Effector memory CD4-positive, alpha-beta T cell (primary cell): ENCODE measurements around the gene RHOU.

Experiments
- DNase-seq, 3 donors: peaks; one replicate each; pipeline ENCODE4 v3.0.0-alpha.2; 2020
- H3K27ac ChIP-seq: 2 replicates; pipeline ENCODE4 v1.7.0; 2013; ENCODE audit warnings: mild to moderate bottlenecking, low read length, moderate library complexity; ENCODE audit not compliant: insufficient read depth, poor library complexity, severe bottlenecking
- H3K27me3 ChIP-seq: replicated peaks from 2 replicates; pipeline ENCODE4 v1.7.0; 2013; ENCODE audit warnings: mild to moderate bottlenecking, low read length; ENCODE audit not compliant: insufficient read depth, control insufficient read depth, poor library complexity, severe bottlenecking
- H3K36me3 ChIP-seq: 2 replicates; pipeline ENCODE4 v1.7.0; 2013; ENCODE audit warnings: mild to moderate bottlenecking, low read length, moderate library complexity; ENCODE audit not compliant: control insufficient read depth, insufficient read depth
- H3K4me1 ChIP-seq: 2 replicates; pipeline ENCODE4 v1.7.0; 2013; ENCODE audit warnings: low read length, mild to moderate bottlenecking; ENCODE audit not compliant: control insufficient read depth, insufficient read depth, poor library complexity, severe bottlenecking
- H3K4me3 ChIP-seq: 2 replicates; pipeline ENCODE4 v1.7.0; 2013; ENCODE audit warnings: low read length, low read depth, mild to moderate bottlenecking; ENCODE audit not compliant: insufficient read depth, poor library complexity, severe bottlenecking
- H3K9me3 ChIP-seq: 2 replicates; pipeline ENCODE4 v1.7.0; 2013; ENCODE audit warnings: mild to moderate bottlenecking, low read length, moderate library complexity; ENCODE audit not compliant: control insufficient read depth

The RHOU gene

DNA sequence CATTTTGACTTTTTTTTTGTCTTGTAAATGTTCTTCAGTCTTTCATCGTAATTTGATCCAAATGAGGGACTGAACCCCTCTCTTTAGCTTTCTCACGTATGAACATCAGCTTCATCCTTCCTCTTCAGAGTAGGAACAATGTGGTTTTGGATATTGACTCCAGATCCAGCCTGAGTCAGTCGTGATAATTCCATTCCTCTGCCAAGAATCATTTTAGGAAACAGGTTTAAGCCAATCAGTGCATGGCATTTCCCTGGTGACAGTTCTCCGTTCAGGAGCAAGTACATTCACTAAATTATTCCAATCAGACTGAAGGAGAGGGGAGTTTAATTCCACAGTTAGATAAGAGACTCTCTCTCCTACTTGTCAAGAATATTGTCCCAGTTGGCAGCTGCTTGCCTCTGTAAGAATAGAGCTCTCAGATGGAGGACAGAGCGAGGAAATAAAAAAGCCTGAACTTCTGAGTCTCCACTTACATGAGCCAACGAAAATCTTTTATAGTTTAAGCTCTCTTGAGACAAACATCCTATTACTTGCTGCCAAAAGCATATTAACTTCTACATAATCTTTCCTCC is 18.6 kb downstream of the RHOU start:
- peaks cover 5% of the 10 kb centered on the region for H3K27me3 ChIP-seq
- H3K36me3 ChIP-seq = no peaks in the 10 kb centered on the region
- no peaks in the 10 kb centered on the region for H3K4me1 ChIP-seq
- H3K4me3 ChIP-seq = no peak overlapping the region
- DNase-seq = no peak
- H3K9me3 ChIP-seq = no peaks in the 10 kb centered on the region
- no peak overlapping the region for H3K27ac ChIP-seq

GRCh38 chr1:228754646-228755268 is 19.5 kb downstream of the RHOU start:
- no peaks in the 10 kb centered on the region for H3K4me1 ChIP-seq

DNA sequence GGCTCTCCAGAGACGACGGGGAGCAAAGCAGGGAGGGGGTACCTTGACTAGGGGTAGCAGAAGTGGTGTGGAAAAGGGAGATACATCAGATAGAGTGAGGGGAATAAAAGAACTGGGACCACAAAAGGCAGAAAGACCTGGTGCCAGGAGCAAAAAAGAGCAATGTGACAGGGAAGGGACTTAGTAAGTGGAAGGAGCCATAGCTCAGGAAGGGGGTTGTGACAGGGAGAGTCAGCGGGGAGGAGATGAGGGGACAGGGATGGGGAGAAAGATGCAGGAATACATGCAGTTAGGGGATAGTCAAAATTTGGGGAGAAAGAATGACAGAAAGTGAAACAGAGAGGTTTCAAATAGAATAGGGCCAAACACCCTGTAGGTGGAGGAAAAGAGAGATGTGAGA is 20.5 kb downstream of the RHOU start:
- no peaks in the 10 kb centered on the region for H3K36me3 ChIP-seq
- H3K27ac ChIP-seq = no peak overlapping the region
- peaks cover 5% of the 10 kb centered on the region for H3K27me3 ChIP-seq
- DNase-seq = no peak
- H3K4me3 ChIP-seq = no peak overlapping the region
- no peaks in the 10 kb centered on the region for H3K9me3 ChIP-seq
- H3K4me1 ChIP-seq = no peaks in the 10 kb centered on the region

More at GRCh38 chr1:228754646-228755268, 19.5 kb downstream of the RHOU start:
- H3K27ac ChIP-seq = no peak overlapping the region
- H3K27me3 ChIP-seq = peaks cover 5% of the 10 kb centered on the region
- H3K4me3 ChIP-seq = no peak overlapping the region
- DNase-seq = no peak
- no peaks in the 10 kb centered on the region for H3K9me3 ChIP-seq
- no peaks in the 10 kb centered on the region for H3K36me3 ChIP-seq

- Histone ChIP-seq H3K36me3 (no peaks in the 10 kb centered on the region), H3K27ac (no peak overlapping the region), H3K4me1 (no peaks in the 10 kb centered on the region), H3K4me3 (no peak overlapping the region), H3K9me3 (no peaks in the 10 kb centered on the region), H3K27me3 (peaks cover 5% of the 10 kb centered on the region)
- DNase-seq = no peak
Measured at GRCh38 chr1:228756457-228756856, 21.2 kb downstream of the RHOU start.

- Histone ChIP-seq H3K9me3 (no peaks in the 10 kb centered on the region), H3K27me3 (peaks cover 5% of the 10 kb centered on the region), H3K4me3 (no peak overlapping the region), H3K27ac (no peak overlapping the region), H3K36me3 (no peaks in the 10 kb centered on the region), H3K4me1 (no peaks in the 10 kb centered on the region)
- no peak for DNase-seq
Measured at GRCh38 chr1:228758447-228758846, 23.2 kb downstream of the RHOU start.

DNA sequence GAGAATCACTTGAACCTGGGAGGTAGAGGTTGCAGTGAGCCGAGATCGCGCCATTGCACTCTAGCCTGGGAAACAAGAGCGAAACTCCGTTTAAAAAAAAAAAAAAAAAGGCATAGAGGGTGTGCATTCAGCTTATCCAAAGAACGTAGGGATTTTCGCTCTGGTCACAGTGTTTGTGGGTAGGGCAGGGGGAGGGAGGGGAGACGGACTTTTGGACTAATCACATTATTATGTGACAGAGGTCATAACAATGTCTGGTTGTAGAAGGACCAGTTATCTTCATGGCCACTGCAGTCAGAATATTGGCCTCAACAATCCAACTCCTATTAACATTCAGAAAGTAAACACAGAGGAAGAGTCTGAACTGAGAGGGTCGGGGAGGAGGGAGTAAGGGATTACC is 25.7 kb downstream of the RHOU start:
- no peak overlapping the region for H3K27ac ChIP-seq
- no peak overlapping the region for H3K4me3 ChIP-seq
- peaks cover 6% of the 10 kb centered on the region for H3K4me1 ChIP-seq
- H3K27me3 ChIP-seq = no peaks in the 10 kb centered on the region
- no peaks in the 10 kb centered on the region for H3K9me3 ChIP-seq
- DNase-seq = no peak
- H3K36me3 ChIP-seq = no peaks in the 10 kb centered on the region

GRCh38 chr1:228763561-228763960 is 28.3 kb downstream of the RHOU start:
- Histone ChIP-seq H3K27me3 (no peaks in the 10 kb centered on the region), H3K4me3 (no peak overlapping the region), H3K4me1 (peaks cover 6% of the 10 kb centered on the region), H3K9me3 (no peaks in the 10 kb centered on the region), H3K27ac (no peak overlapping the region), H3K36me3 (no peaks in the 10 kb centered on the region)
- no peak for DNase-seq

GRCh38 chr1:228765168-228765946 is 30.1 kb downstream of the RHOU start:
- H3K27me3 ChIP-seq = no peaks in the 10 kb centered on the region
- H3K36me3 ChIP-seq = no peaks in the 10 kb centered on the region
- no peak for DNase-seq
- no peaks in the 10 kb centered on the region for H3K9me3 ChIP-seq
- H3K27ac ChIP-seq = no peak overlapping the region
- peaks cover 6% of the 10 kb centered on the region for H3K4me1 ChIP-seq
- H3K4me3 ChIP-seq = no peak overlapping the region

DNA sequence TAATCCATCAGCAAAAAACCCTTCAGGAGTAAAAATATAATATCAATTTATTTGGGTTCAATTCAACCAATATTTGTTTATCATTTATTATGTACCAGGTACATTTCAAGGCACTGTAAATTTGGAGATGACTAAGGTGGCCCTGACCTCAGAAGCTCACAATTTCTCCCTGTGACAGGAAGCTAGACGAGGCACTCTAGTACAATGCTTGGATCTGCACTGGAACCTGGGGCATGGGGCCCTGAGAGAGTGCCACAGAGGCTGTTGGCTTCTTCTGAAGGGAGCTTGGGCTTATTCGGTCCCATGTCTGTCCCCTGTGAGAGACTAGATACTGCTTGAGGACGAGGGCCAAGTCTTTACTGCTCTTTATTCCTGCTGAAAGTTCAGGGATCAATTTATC is 31.5 kb downstream of the RHOU start:
- peaks cover 6% of the 10 kb centered on the region for H3K4me1 ChIP-seq

More for the DNA sequence above, 31.5 kb downstream of the RHOU start:
- no peak overlapping the region for H3K27ac ChIP-seq
- DNase-seq = no peak
- no peaks in the 10 kb centered on the region for H3K36me3 ChIP-seq
- no peaks in the 10 kb centered on the region for H3K9me3 ChIP-seq
- H3K4me3 ChIP-seq = no peak overlapping the region
- no peaks in the 10 kb centered on the region for H3K27me3 ChIP-seq
